Right lobe of liver (tissue), 6 donors: Measurements from ENCODE around the gene RBM14. TPM values are rescaled to one million over a fixed set of nuclear protein-coding genes. Genes with fewer than 3 reads are reported as not detected.

Experiments
- ATAC-seq, 4 donors: fragments of 200-7000 bp; cut with Tn5 transposase; one replicate each; pipeline ENCODE4 v1.9.1; 2020; ENCODE audit warnings: mild to moderate bottlenecking in 4 of 4, moderate library complexity in 4 of 4
- DNase-seq, 3 donors: peaks; one replicate each; pipeline ENCODE4 v3.0.0-alpha.2; 2020
- H3K27ac ChIP-seq, 3 donors: fragments of 200-600 bp; one replicate each; pipeline ENCODE4 v1.8.0; 2022
- H3K27me3 ChIP-seq, 2 donors: fragments of 200-600 bp; one replicate each; pipeline ENCODE4 v1.8.0; 2022
- H3K36me3 ChIP-seq, 4 donors: fragments of 200-600 bp; sonication (generic) in 1 of 4; one replicate each; pipeline versions ENCODE4 v1.5.1 to v1.8.0; 2017 to 2022; ENCODE audit warnings: control low read depth in 1 of 4
- H3K4me1 ChIP-seq, 4 donors: fragments of 200-600 bp; sonication (generic) in 1 of 4; one replicate each; pipeline versions ENCODE4 v1.5.1 to v1.8.0; 2017 to 2022; ENCODE audit warnings: control low read depth in 1 of 4
- H3K4me3 ChIP-seq, 3 donors: fragments of 200-600 bp; one replicate each; pipeline ENCODE4 v1.8.0; 2022
- H3K9me3 ChIP-seq, 4 donors: fragments of 200-600 bp; sonication (generic) in 1 of 4; one replicate each; pipeline versions ENCODE4 v1.5.1 to v1.8.0; 2017 to 2022; ENCODE audit warnings: control low read depth in 1 of 4
- CTCF ChIP-seq, 4 donors: fragments of 200-600 bp in 3 of 4; fragments of 450-650 bp in 1 of 4; IDR thresholded peaks; one replicate each; pipeline versions ENCODE4 v1.5.1 to v1.8.0; 2016 to 2022; ENCODE audit warnings: antibody characterized with exemption in 4 of 4, mild to moderate bottlenecking in 2 of 4
- POLR2A ChIP-seq: fragments of 450-650 bp; IDR thresholded peaks from one replicate; pipeline ENCODE4 v1.6.1; 2017; ENCODE audit warnings: antibody characterized with exemption, mild to moderate bottlenecking
- WGBS: methylation state at CpG from one replicate; pipeline ENCODE4 v1.1.6; 2018; ENCODE audit warnings: low coverage, low lambda C conversion rate; ENCODE audit not compliant: insufficient coverage; ENCODE audit errors: missing lambda C conversion rate; 5-methylcytosine and 5-hydroxymethylcytosine counted together
- intact Hi-C, 2 donors: fragments of 100-400 bp; cut with DNase I; formaldehyde crosslinking; loops; one replicate each; pipeline versions ENCODE4 v1.11.2 to v1.14.1; 2022
- total RNA-seq, 6 experiments: library from RNA; depleted of rRNA in 2 of 6; stranded (reverse); fragments of >200 nt in 2 of 6; fragmentation: NEBNext Ultra II Directional in 3 of 6; extraction: Animal tissue kit (Norgen Biotek cat#: 25700) in 3 of 6; gene quantifications; one replicate each; pipeline versions ENCODE4 v1.1.0 to v1.2.4, GENCODE V29; 2016 to 2023
- donor health status: DM: no; HTN: yes; CAD: no.
- donor health status: DM: no; HTN: no; CAD: no.
- donor health status: DM: no; HTN: no; CAD: no.
- donor health status: DM: no; HTN: yes; CAD: no.
- donor health status: DM: no; HTN: yes; CAD: no.

Gene RBM14
- total RNA-seq, 6 experiments from 2014 or later, result 25.1 to 63.7 (median 27.4) TPM

- TF ChIP-seq POLR2A, result no peak
- no peak for TF ChIP-seq CTCF (IDR thresholded peaks at IDR 0.05)
- 53% methylated on average over 4 of the region's 4 CpGs for WGBS
Observed at GRCh38 chr11:66609721-66610617, 6.5 kb upstream of the RBM14 start.

GRCh38 chr11:66612458-66612857 is 4.0 kb upstream of the RBM14 start:
- Histone ChIP-seq H3K4me1 (peaks cover 0 to 31% (median 10%) of the 10 kb centered on the region in 4 donors), H3K4me3 (no peak overlapping the region), H3K36me3 (no peaks in the 10 kb centered on the region), H3K27ac (no peak overlapping the region), H3K9me3 (no peaks in the 10 kb centered on the region), H3K27me3 (no peaks in the 10 kb centered on the region)
- TF ChIP-seq CTCF (IDR thresholded peaks at IDR 0.05) (no peak), POLR2A (no peak)
- no CpG with 5 or more reads among the region's 1 CpG for WGBS
- intact Hi-C loops, result no loop called here
- DNase-seq (no peak), ATAC-seq (no peak)

More at GRCh38 chr11:66609721-66610617, 6.5 kb upstream of the RBM14 start:
- Histone ChIP-seq H3K4me3 (no peak overlapping the region), H3K27me3 (no peaks in the 10 kb centered on the region), H3K36me3 (peaks cover 0 to 5% (median under 1%) of the 10 kb centered on the region in 4 donors), H3K4me1 (peaks cover 0 to 40% (median 16%) of the 10 kb centered on the region in 4 donors), H3K27ac (peak overlapping the region in 1 of 3 donors; percentile 10), H3K9me3 (no peaks in the 10 kb centered on the region)
- intact Hi-C loops, result no loop called here
- ATAC-seq (peak in 1 of 4 donors; percentile 18), DNase-seq (no peak)

- no peaks in the 10 kb centered on the region for H3K27me3 ChIP-seq
- 46% methylated on average over 13 of the region's 13 CpGs for WGBS
- peak in 2 of 3 donors; percentile 65 for DNase-seq
- ATAC-seq, result peak; percentile 13 to 36 (median 19)
- no peak for TF ChIP-seq POLR2A
- TF ChIP-seq CTCF (IDR thresholded peaks at IDR 0.05), result no peak
- H3K4me1 ChIP-seq, result peaks cover 0 to 34% (median 11%) of the 10 kb centered on the region in 4 donors
- H3K36me3 ChIP-seq, result no peaks in the 10 kb centered on the region
- H3K27ac ChIP-seq, result peak overlapping the region in 2 of 3 donors; percentile 92 to 96
- H3K4me3 ChIP-seq, result no peak overlapping the region
- no peaks in the 10 kb centered on the region for H3K9me3 ChIP-seq
- intact Hi-C loops, result no loop called here
Observed at GRCh38 chr11:66614073-66614472, 2.4 kb upstream of the RBM14 start.

- WGBS, result 0% methylated on average over 12 of the region's 38 CpGs
- Histone ChIP-seq H3K27me3 (no peaks in the 10 kb centered on the region), H3K27ac (peak overlapping the region; percentile 73 to 96 (median 93)), H3K9me3 (no peaks in the 10 kb centered on the region), H3K36me3 (no peaks in the 10 kb centered on the region), H3K4me1 (peaks cover 0 to 60% (median 22%) of the 10 kb centered on the region in 4 donors), H3K4me3 (peak overlapping the region; percentile 76 to 96 (median 77))
- ATAC-seq, result peak in 3 of 4 donors; percentile 31 to 41 (median 39)
- DNase-seq, result peak in 2 of 3 donors; percentile 79 to 84
- intact Hi-C loops, result no loop called here
- TF ChIP-seq POLR2A (no peak), CTCF (IDR thresholded peaks at IDR 0.05) (no peak)
Observed at GRCh38 chr11:66617155-66617834, 865 bp downstream of the RBM14 start.
